Keratinocyte (primary cell): ENCODE data around the gene LRRC15. TPM values are rescaled to one million over a fixed set of nuclear protein-coding genes. Genes with fewer than 3 reads are reported as not detected.

Experiments
- DNase-seq: peaks from one replicate; pipeline ENCODE4 v3.0.0-alpha.2; 2011; ENCODE audit warnings: low read depth, missing footprints, low spot score
- FAIRE-seq: peaks from 2 replicates; lab custom pipeline; 2011; peaks lifted over from hg19 to GRCh38; lab: Jason Lieb, UNC
- H2AFZ ChIP-seq: 2 replicates; pipeline ENCODE4 v1.6.0; 2012; ENCODE audit warnings: low read length, control low read depth, inconsistent platforms; ENCODE audit not compliant: control insufficient read depth
- H3K27ac ChIP-seq: 2 replicates; pipeline ENCODE4 v1.5.1; 2011; ENCODE audit warnings: low read length; ENCODE audit not compliant: control insufficient read depth, insufficient read depth
- H3K27me3 ChIP-seq: 3 replicates; pipeline ENCODE4 v1.6.0; 2011; ENCODE audit warnings: low read length; ENCODE audit not compliant: control insufficient read depth, insufficient read depth; ENCODE audit errors: extremely low read depth
- H3K36me3 ChIP-seq, 2 experiments: 2 replicates in 1 of 2; 3 replicates in 1 of 2; pipeline ENCODE4 v1.5.1; 2011; ENCODE audit warnings: low read length in 2 of 2, mild to moderate bottlenecking in 1 of 2; ENCODE audit not compliant: control insufficient read depth in 2 of 2, insufficient read depth in 2 of 2; ENCODE audit errors: extremely low read depth in 1 of 2
- H3K4me1 ChIP-seq: 3 replicates; pipeline ENCODE4 v1.5.1; 2011; ENCODE audit warnings: low read length; ENCODE audit not compliant: control insufficient read depth, insufficient read depth; ENCODE audit errors: extremely low read depth
- H3K4me2 ChIP-seq: 3 replicates; pipeline ENCODE4 v1.6.0; 2011; ENCODE audit warnings: low read depth, low read length; ENCODE audit not compliant: control insufficient read depth, insufficient read depth; ENCODE audit errors: extremely low read depth
- H3K4me3 ChIP-seq, 3 experiments: fragments of 200-600 bp in 1 of 3; sonication (generic) in 1 of 3; 2 replicates in 2 of 3; 3 replicates in 1 of 3; pipeline ENCODE4 v1.5.1; 2011 to 2016; ENCODE audit warnings: low read length in 3 of 3, mild to moderate bottlenecking in 3 of 3, control low read depth in 2 of 3, inconsistent platforms in 1 of 3, low read depth in 1 of 3, mixed read lengths in 1 of 3, mixed run types in 1 of 3, moderate library complexity in 1 of 3; ENCODE audit not compliant: control insufficient read depth in 2 of 3, insufficient read depth in 2 of 3; ENCODE audit errors: extremely low read depth in 1 of 3
- H3K79me2 ChIP-seq: 2 replicates; pipeline ENCODE4 v1.6.0; 2012; ENCODE audit warnings: low read length; ENCODE audit not compliant: control insufficient read depth, insufficient read depth
- H3K9ac ChIP-seq: 3 replicates; pipeline ENCODE4 v1.6.0; 2011; ENCODE audit warnings: low read length; ENCODE audit not compliant: control insufficient read depth, insufficient read depth; ENCODE audit errors: extremely low read depth
- H3K9me1 ChIP-seq: 3 replicates; pipeline ENCODE4 v1.6.0; 2011; ENCODE audit warnings: low read length; ENCODE audit not compliant: control insufficient read depth, insufficient read depth; ENCODE audit errors: extremely low read depth
- H3K9me3 ChIP-seq: 2 replicates; pipeline ENCODE4 v1.5.1; 2012; ENCODE audit warnings: low read depth, low read length; ENCODE audit not compliant: control insufficient read depth
- H4K20me1 ChIP-seq: 3 replicates; pipeline ENCODE4 v1.6.0; 2011; ENCODE audit warnings: low read length; ENCODE audit not compliant: control insufficient read depth, insufficient read depth; ENCODE audit errors: extremely low read depth
- EZH2 ChIP-seq: IDR thresholded peaks from one replicate; pipeline ENCODE4 v1.6.1; 2012; ENCODE audit warnings: inconsistent platforms, mild to moderate bottlenecking, low read length, moderate library complexity
- dilution Hi-C: fragments of 300-500 bp; cut with MboI; formaldehyde crosslinking; loops from one replicate; pipeline ENCODE4 v1.7.0; 2020; ENCODE audit warnings: low sequenced_read_pairs; ENCODE audit not compliant: extremely low pct_ligation_motif_present
- polyA plus RNA-seq, 5 experiments: library from polyadenylated mRNA; depleted of rRNA in 3 of 5; stranded (reverse) in 3 of 5; stranded (forward) in 1 of 5; unstranded in 1 of 5; fragments of >200 nt; gene quantifications; 1 replicate in 1 of 5; 2 replicates in 3 of 5; 3 replicates in 1 of 5; pipeline versions ENCODE4 v1.2.1 to v1.2.3, GENCODE V29; 2011 to 2012; ENCODE audit warnings: missing spikeins in 2 of 5, low read depth in 1 of 5, low replicate concordance in 1 of 5
- TF ChIP-seq, protein P1 (sequence below), 3 experiments: IDR thresholded peaks in 1 of 3; conservative IDR thresholded peaks in 1 of 3; optimal IDR thresholded peaks in 1 of 3; 2 replicates in 2 of 3; 3 replicates in 1 of 3; pipeline versions ENCODE3 to v1.5.1; 2011; ENCODE audit warnings: low read length in 3 of 3, mild to moderate bottlenecking in 3 of 3, moderate library complexity in 2 of 3, control low read depth in 1 of 3, inconsistent platforms in 1 of 3; ENCODE audit not compliant: insufficient read depth in 2 of 3; ENCODE audit errors: extremely low read depth in 1 of 3

LRRC15 gene
- polyA plus RNA-seq, 1 donor (not counting 4 experiments of a cell fraction or from before 2014, with no cell fraction given), result not detected

DNA sequence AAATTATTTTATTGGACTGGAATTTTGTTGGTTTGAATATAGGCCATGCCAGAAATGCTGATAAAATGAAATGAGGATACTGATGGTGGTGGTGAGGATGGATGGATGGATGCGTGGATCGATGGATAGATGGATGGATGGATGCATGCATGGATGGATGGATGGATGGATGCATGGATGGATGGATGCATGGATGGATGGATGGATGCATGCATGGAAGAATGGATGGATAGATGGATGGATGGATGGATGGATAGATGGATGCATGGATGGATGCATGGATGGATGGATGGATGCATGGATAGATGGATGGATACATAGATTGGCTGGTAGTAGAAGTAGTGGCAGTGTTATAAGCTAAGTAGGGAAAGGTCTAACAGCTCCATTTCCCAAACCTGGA is 58.5 kb downstream of the LRRC15 start:
- Histone ChIP-seq H3K36me3 (no peaks in the 10 kb centered on the region), H4K20me1 (no peaks in the 10 kb centered on the region), H3K9ac (no peak overlapping the region), H3K4me1 (peaks cover 34% of the 10 kb centered on the region), H3K9me1 (no peaks in the 10 kb centered on the region), H2AFZ (no peak overlapping the region), H3K27me3 (peaks cover 21% of the 10 kb centered on the region), H3K79me2 (no peaks in the 10 kb centered on the region), H3K4me2 (no peak overlapping the region), H3K9me3 (no peaks in the 10 kb centered on the region), H3K27ac (no peak overlapping the region), H3K4me3 (no peak overlapping the region)
- TF ChIP-seq EZH2, result no peak
- TF ChIP-seq, protein P1, sequence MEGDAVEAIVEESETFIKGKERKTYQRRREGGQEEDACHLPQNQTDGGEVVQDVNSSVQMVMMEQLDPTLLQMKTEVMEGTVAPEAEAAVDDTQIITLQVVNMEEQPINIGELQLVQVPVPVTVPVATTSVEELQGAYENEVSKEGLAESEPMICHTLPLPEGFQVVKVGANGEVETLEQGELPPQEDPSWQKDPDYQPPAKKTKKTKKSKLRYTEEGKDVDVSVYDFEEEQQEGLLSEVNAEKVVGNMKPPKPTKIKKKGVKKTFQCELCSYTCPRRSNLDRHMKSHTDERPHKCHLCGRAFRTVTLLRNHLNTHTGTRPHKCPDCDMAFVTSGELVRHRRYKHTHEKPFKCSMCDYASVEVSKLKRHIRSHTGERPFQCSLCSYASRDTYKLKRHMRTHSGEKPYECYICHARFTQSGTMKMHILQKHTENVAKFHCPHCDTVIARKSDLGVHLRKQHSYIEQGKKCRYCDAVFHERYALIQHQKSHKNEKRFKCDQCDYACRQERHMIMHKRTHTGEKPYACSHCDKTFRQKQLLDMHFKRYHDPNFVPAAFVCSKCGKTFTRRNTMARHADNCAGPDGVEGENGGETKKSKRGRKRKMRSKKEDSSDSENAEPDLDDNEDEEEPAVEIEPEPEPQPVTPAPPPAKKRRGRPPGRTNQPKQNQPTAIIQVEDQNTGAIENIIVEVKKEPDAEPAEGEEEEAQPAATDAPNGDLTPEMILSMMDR (optimal IDR thresholded peaks at IDR 0.05 in 1 of 3, IDR thresholded peaks at IDR 0.05 in 1 of 3, conservative IDR thresholded peaks at IDR 0.05 in 1 of 3; ENCODE audit: extremely low read depth in 1 of 3, insufficient read depth in 2 of 3, low read length in 3 of 3), result no peak
- FAIRE-seq (no peak), DNase-seq (no peak)
- dilution Hi-C loops, result loop anchor here (25.0 kb wide), 2 partner anchors 149 to 549 kb away; no protein-coding TSS in a partner anchor

DNA sequence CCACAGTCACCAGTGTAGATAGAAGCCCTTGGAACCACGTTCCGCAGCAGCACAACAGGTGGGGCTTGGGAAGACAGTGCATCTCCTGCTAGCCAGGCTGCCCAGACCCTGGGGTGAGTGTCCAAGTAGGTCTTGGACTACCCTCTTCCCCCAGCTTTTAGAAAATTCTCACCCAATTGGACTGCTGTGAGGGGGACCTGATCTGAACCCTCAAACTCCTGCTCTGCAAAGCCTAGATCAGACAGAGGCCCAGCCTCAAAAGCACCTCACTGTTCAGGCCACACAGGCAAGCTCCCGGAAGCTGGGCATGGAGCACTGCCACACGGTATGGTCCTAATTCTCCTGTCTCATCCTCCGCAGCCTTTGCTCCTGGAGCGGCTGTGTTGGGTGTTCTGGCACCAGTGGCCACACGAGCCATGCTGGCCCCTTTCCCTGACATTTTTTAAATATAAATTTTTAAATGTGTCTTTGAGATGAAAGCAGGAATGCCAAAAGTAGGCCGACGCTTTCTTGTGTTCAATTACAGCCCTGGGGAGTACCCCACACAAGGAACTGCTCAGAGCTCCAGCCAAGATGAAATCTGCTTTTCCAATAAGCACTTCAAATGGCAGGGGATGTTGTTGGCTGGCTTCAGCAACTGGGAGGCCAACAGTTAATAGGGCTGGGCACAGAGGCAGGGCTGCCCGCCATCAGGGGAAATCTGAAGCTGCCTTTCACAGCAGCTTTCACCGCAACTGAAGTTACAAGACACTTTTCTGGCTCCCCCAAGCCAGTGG is 59.3 kb downstream of the LRRC15 start:
- TF ChIP-seq, protein P1 (optimal IDR thresholded peaks at IDR 0.05 in 1 of 3, IDR thresholded peaks at IDR 0.05 in 1 of 3, conservative IDR thresholded peaks at IDR 0.05 in 1 of 3; ENCODE audit: extremely low read depth in 1 of 3, insufficient read depth in 2 of 3, low read length in 3 of 3), result no peak
- no peak for TF ChIP-seq EZH2
- Histone ChIP-seq H3K9ac (no peak overlapping the region), H3K9me3 (no peaks in the 10 kb centered on the region), H3K4me3 (no peak overlapping the region), H3K27ac (no peak overlapping the region), H3K9me1 (no peaks in the 10 kb centered on the region), H3K4me2 (no peak overlapping the region), H3K4me1 (peaks cover 29% of the 10 kb centered on the region), H4K20me1 (no peaks in the 10 kb centered on the region), H3K36me3 (no peaks in the 10 kb centered on the region), H2AFZ (no peak overlapping the region), H3K27me3 (peaks cover 21% of the 10 kb centered on the region), H3K79me2 (no peaks in the 10 kb centered on the region)
- FAIRE-seq, result no peak
- DNase-seq, result no peak
- dilution Hi-C loops, result loop anchor here (25.0 kb wide), 2 partner anchors 148 to 548 kb away; no protein-coding TSS in a partner anchor
